GM23338 (cell line): ENCODE results near the gene WWOX. TPM values are rescaled to one million over a fixed set of nuclear protein-coding genes. Genes with fewer than 3 reads are reported as not detected.

Source experiments
- CREB1 ChIP-seq: fragments of 250-450 bp; sonication (Bioruptor Pico); IDR thresholded peaks from 2 replicates; pipeline ENCODE4 v1.5.0; 2020; ENCODE audit warnings: low read depth, mild to moderate bottlenecking, moderate library complexity
- EZH2 ChIP-seq: fragments of 200-600 bp; sonication (generic); IDR thresholded peaks from one replicate; pipeline ENCODE4 v1.8.0; 2017; ENCODE audit warnings: antibody characterized with exemption, mild to moderate bottlenecking, low read depth; ENCODE audit not compliant: unreplicated experiment
- EZH2phosphoT487 ChIP-seq: fragments of 200-600 bp; sonication (generic); IDR thresholded peaks from one replicate; pipeline ENCODE4 v1.8.1; 2018; ENCODE audit warnings: antibody characterized with exemption; ENCODE audit not compliant: unreplicated experiment
- JUNB ChIP-seq: IDR thresholded peaks from one replicate; pipeline ENCODE4 v1.6.1; 2016; ENCODE audit warnings: antibody characterized with exemption; ENCODE audit not compliant: unreplicated experiment
- NANOG ChIP-seq: IDR thresholded peaks from 2 replicates; pipeline ENCODE4 v1.6.1; 2016; ENCODE audit warnings: antibody characterized with exemption, borderline replicate concordance
- POLR2AphosphoS5 ChIP-seq: IDR thresholded peaks from 2 replicates; pipeline ENCODE4 v1.6.1; 2016; ENCODE audit warnings: antibody characterized with exemption, low read depth
- STAT1 ChIP-seq: IDR thresholded peaks from one replicate; pipeline ENCODE4 v1.6.1; 2016; ENCODE audit warnings: antibody characterized with exemption; ENCODE audit not compliant: unreplicated experiment
- ZNF114 ChIP-seq: fragments of 250-450 bp; sonication (Bioruptor Pico); IDR thresholded peaks from 2 replicates; pipeline ENCODE4 v1.5.0; 2020; ENCODE audit warnings: mild to moderate bottlenecking, moderate library complexity
- ZNF331 ChIP-seq: fragments of 250-450 bp; sonication (Bioruptor Pico); IDR thresholded peaks from 2 replicates; pipeline ENCODE4 v1.5.0; 2020; ENCODE audit warnings: low read depth, mild to moderate bottlenecking, moderate library complexity
- polyA plus RNA-seq: library from polyadenylated mRNA; unstranded; fragments of >200 nt; fragmentation: Nextera tagmentation; extraction: Ambion mirVana; gene quantifications from 2 replicates; pipeline ENCODE4 v1.2.1, GENCODE V29; 2016
- total RNA-seq: library from RNA; depleted of rRNA; stranded (reverse); fragments of >200 nt; shearing (Covaris generic); gene quantifications from 2 replicates; pipeline ENCODE4 v1.2.3, GENCODE V29; 2014
- TF ChIP-seq, protein P1 (sequence below): fragments of 250-450 bp; sonication (Bioruptor Pico); IDR thresholded peaks from 2 replicates; pipeline ENCODE4 v1.5.0; 2020; ENCODE audit warnings: mild to moderate bottlenecking, moderate library complexity
- TF ChIP-seq, protein P2 (sequence below), 2 experiments: fragments of 200-600 bp in 1 of 2; sonication (generic) in 1 of 2; conservative IDR thresholded peaks; 2 replicates each; pipeline versions ENCODE4 v1.5.1 to v1.6.1; 2016 to 2017; ENCODE audit warnings: antibody characterized with exemption in 2 of 2, low read depth in 2 of 2, mild to moderate bottlenecking in 2 of 2, moderate library complexity in 1 of 2

WWOX gene
- total and polyA plus RNA-seq, 2 experiments from 2014 or later, result 10.0 to 19.3 TPM

DNA sequence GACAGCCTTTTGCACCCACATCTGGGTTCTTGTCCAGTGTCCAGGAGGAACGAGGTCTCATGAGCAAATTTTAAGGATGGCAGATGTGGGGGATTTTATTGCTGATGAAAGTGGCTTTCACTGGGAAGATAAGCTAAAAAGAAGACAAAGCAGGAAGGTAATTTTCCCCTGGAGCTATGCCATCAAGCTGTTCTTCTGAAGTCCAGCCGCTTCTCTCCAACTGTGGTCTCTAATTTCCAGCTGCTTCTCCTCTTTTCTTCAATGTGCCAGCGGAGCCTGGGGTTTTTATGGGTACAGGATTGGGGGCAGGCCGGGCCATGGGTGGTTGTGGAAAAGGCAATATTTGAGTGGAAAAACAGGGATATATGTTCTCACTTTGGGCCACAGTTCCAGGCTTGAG, 430.8 kb downstream of the WWOX start (continued):
- TF ChIP-seq, protein P1, sequence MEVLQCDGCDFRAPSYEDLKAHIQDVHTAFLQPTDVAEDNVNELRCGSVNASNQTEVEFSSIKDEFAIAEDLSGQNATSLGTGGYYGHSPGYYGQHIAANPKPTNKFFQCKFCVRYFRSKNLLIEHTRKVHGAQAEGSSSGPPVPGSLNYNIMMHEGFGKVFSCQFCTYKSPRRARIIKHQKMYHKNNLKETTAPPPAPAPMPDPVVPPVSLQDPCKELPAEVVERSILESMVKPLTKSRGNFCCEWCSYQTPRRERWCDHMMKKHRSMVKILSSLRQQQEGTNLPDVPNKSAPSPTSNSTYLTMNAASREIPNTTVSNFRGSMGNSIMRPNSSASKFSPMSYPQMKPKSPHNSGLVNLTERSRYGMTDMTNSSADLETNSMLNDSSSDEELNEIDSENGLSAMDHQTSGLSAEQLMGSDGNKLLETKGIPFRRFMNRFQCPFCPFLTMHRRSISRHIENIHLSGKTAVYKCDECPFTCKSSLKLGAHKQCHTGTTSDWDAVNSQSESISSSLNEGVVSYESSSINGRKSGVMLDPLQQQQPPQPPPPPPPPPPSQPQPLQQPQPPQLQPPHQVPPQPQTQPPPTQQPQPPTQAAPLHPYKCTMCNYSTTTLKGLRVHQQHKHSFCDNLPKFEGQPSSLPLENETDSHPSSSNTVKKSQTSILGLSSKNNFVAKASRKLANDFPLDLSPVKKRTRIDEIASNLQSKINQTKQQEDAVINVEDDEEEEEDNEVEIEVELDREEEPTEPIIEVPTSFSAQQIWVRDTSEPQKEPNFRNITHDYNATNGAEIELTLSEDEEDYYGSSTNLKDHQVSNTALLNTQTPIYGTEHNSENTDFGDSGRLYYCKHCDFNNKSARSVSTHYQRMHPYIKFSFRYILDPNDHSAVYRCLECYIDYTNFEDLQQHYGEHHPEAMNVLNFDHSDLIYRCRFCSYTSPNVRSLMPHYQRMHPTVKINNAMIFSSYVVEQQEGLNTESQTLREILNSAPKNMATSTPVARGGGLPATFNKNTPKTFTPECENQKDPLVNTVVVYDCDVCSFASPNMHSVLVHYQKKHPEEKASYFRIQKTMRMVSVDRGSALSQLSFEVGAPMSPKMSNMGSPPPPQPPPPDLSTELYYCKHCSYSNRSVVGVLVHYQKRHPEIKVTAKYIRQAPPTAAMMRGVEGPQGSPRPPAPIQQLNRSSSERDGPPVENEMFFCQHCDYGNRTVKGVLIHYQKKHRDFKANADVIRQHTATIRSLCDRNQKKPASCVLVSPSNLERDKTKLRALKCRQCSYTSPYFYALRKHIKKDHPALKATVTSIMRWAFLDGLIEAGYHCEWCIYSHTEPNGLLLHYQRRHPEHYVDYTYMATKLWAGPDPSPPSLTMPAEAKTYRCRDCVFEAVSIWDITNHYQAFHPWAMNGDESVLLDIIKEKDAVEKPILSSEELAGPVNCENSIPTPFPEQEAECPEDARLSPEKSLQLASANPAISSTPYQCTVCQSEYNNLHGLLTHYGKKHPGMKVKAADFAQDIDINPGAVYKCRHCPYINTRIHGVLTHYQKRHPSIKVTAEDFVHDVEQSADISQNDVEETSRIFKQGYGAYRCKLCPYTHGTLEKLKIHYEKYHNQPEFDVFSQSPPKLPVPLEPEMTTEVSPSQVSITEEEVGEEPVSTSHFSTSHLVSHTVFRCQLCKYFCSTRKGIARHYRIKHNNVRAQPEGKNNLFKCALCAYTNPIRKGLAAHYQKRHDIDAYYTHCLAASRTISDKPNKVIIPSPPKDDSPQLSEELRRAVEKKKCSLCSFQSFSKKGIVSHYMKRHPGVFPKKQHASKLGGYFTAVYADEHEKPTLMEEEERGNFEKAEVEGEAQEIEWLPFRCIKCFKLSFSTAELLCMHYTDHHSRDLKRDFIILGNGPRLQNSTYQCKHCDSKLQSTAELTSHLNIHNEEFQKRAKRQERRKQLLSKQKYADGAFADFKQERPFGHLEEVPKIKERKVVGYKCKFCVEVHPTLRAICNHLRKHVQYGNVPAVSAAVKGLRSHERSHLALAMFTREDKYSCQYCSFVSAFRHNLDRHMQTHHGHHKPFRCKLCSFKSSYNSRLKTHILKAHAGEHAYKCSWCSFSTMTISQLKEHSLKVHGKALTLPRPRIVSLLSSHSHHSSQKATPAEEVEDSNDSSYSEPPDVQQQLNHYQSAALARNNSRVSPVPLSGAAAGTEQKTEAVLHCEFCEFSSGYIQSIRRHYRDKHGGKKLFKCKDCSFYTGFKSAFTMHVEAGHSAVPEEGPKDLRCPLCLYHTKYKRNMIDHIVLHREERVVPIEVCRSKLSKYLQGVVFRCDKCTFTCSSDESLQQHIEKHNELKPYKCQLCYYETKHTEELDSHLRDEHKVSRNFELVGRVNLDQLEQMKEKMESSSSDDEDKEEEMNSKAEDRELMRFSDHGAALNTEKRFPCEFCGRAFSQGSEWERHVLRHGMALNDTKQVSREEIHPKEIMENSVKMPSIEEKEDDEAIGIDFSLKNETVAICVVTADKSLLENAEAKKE (CRISPR knock-in tag), result no peak
- TF ChIP-seq EZH2phosphoT487 (no peak), ZNF114 (no peak), NANOG (no peak), EZH2 (no peak), ZNF331 (CRISPR knock-in tag) (no peak), JUNB (no peak), STAT1 (no peak), CREB1 (CRISPR knock-in tag) (no peak), POLR2AphosphoS5 (no peak)
- TF ChIP-seq, protein P2, sequence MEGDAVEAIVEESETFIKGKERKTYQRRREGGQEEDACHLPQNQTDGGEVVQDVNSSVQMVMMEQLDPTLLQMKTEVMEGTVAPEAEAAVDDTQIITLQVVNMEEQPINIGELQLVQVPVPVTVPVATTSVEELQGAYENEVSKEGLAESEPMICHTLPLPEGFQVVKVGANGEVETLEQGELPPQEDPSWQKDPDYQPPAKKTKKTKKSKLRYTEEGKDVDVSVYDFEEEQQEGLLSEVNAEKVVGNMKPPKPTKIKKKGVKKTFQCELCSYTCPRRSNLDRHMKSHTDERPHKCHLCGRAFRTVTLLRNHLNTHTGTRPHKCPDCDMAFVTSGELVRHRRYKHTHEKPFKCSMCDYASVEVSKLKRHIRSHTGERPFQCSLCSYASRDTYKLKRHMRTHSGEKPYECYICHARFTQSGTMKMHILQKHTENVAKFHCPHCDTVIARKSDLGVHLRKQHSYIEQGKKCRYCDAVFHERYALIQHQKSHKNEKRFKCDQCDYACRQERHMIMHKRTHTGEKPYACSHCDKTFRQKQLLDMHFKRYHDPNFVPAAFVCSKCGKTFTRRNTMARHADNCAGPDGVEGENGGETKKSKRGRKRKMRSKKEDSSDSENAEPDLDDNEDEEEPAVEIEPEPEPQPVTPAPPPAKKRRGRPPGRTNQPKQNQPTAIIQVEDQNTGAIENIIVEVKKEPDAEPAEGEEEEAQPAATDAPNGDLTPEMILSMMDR (conservative IDR thresholded peaks at IDR 0.05; ENCODE audit: low read depth in 2 of 2), result no peak
